HG03520 (cell line): ENCODE results near the gene TEAD4.

Experiments
- ATAC-seq: cut with Tn5 transposase; IDR thresholded peaks from one replicate; pipeline ENCODE4 v1.9.1; 2021; ENCODE audit warnings: mild to moderate bottlenecking, moderate library complexity; ENCODE audit not compliant: unreplicated experiment

TEAD4 gene

DNA sequence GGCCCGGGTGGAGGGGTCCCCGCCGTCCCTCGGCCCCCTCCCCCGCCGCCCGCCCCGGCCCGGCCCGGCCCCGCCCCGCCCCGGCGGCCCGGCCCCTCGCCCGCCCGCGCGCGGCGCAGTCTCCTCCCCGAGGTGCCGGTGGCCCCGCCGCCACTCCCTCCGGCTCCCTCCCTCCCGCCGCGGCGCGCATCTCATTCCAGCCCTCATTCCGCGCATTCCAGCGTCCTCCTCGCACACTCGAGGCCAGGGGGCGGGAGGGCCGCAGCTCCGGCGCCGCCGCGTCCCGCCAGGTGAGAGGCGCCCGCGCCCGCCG lies at the start of gene TEAD4:
Gene TEAD4, plus strand, starts transcription at position 206 of the 313 bp plus-strand sequence.
- ATAC-seq, result no peak

DNA sequence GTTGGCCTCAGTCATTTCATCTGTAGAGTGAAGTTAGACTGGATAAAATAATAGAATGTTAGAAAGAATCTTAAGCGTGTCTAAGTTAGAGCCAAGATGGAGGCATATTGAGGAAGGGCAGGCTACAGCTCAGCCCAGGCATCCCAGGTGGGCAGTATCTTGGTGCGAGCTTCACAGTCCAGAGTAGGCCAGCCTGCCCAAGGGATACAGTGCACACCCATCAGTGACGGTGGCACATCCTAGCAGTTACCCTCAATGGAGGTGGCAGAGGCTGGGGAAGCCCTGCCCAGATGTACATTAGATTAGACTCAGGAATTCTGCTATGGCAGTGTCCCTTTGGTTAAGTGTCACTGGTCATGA lies 47.0 kb upstream of the TEAD4 start:
- no peak for ATAC-seq

DNA sequence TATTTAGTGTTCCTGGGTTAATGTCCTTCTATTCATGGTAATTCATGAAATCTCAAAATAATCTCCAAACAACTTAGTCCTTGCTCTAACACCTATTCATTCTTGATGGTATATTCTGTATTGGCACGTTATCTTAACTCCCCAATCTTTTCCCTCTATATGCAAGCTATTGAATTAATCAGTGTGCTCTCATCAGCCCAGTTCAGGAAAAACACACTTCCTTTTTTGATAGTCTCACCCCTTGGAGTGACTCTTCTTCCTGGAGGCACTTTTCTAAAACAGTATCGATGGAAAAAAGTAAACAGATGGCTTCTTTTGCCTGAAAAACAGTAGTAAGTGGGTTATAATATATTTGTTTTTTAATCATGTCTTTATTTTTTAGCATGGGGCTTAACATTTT lies 39.9 kb upstream of the TEAD4 start:
- ATAC-seq, result no peak

DNA sequence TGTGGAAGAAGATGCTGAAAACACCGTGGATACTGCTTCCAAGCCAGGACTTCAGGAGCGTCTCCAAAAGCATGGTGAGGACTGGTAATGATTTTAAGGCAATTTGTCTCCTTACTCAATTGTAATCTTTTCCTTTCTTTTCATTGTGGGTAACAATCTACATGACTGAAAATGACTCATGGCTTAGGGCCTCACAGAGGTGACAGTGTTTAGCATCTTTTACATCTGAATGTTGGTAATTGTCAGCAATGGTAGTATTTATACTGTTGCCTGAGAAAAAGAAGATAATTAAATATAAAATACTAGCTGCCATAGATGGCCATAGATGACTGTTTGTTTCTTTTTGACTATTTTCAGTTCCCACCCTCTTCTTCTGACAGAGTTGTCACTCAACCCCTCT lies 36.9 kb upstream of the TEAD4 start:
- no peak for ATAC-seq

DNA sequence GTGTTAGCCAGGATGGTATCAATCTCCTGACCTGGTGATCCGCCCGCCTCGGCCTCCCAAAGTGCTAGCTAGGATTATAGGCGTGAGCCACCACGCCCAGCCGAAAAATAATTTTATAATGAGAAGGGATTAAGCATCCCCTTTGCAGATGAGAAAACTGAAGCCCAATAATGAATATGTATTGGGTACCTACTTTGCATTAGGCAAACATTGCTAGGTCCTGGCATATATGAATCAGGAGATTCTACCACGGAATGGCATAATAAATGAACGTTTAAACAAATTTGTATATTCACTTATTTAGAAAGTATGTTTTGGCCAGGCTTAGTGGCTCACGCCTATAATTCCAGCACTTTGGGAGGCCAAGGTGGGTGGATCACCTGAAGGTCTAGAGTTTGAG lies 36.1 kb upstream of the TEAD4 start:
- ATAC-seq, result no peak

DNA sequence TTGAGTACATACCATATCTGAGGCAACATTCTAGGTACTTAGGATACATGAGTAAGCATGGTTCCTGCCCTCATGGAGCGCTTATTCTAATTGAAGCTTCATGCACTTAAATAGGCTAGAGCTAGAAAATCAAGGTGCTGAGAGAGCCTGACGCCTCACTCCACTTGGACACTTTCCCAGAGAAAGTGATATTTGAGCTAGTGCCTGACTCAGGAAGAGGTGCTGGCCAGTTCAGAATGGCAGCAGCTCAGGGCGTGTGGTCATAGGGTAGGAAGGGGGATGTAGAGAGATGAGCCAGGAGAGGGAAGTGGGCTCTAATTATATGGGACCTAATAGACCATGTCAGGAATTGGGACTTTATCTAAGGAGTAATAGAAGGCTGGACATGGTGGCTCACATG lies 35.2 kb upstream of the TEAD4 start:
- ATAC-seq, result no peak

DNA sequence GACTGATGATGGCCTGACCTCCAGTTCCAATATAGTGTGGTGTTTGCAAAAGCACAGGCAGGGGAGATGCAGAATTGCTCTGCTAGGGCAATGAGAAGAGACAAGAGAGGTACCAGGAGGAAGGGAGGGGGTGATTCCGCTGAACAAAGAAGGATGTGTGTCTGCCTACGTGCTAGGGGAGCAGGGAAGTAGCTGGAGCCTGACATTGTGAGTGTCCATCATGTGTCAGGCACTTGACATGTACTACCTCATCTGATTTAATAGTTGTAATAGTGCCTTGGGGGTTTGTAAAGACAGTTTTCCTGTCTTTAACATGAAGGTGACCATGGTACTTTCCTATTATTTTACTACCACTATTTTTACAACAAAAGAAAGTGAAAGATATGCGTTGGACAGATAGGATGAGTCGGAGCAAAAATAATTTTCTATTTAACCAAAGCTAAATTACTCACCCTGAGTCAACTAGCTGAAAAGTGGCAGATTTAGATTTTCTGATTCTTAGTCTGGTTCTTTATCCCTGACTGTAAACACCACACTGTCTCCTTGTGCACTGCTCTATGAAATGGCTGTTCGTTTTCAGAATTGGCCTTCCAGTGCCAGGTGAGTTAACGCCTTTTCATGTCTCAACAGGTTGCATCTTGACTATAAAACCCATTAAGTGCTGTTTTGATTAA lies 33.7 kb upstream of the TEAD4 start:
- no peak for ATAC-seq

DNA sequence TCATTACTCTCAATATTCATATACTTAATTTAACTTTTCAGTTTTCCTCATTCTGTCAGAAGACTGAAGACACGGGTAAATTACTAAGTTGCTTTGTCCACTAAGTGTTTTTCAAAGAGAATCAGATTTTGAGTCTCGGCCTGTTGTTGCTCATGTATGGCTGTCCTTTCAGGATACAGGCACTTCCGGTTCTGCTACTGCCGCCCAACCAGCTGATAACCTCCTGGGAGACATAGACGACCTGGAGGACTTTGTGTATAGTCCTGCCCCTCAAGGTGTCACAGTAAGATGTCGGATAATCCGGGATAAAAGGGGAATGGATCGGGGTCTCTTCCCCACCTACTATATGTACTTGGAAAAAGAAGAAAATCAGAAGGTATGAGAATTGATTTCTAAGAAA lies 28.3 kb upstream of the TEAD4 start:
- no peak for ATAC-seq

DNA sequence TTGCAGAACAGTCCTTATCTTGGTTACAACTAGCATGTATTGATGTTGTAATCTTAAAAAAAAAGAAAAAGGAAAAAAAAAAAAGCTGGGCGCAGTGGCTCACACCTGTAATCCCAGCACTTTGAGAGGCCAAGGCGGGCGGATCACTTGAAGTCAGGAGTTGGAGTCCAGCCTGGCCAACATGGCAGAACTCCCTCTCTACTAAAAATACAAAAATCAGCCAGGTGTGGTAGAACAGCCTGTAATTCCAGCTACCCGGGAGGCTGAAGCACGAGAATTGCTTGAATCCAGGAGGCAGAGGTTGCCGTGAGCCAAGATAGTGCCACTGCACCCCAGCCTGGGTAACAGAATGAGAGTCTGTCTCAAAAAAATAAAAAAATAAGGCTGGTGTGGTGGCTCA lies 25.6 kb upstream of the TEAD4 start:
- ATAC-seq, result no peak

DNA sequence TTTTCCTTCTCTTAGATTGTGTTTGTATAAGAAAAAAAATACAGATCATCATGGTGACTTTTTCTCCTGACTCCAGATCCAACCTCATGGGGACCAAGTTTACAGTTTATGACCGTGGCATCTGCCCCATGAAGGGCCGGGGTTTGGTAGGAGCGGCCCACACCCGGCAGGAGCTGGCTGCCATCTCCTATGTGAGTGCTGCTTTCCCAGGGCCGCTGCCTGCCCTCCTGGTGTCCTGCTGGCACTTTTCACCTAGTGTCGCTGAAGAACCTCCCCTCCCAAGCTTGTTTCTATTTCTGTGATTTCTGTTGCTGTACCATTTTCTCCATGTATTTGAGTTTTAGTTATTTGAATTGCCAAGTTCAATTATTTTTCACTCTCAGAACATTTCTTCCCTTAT lies 24.8 kb upstream of the TEAD4 start:
- ATAC-seq, result no peak

DNA sequence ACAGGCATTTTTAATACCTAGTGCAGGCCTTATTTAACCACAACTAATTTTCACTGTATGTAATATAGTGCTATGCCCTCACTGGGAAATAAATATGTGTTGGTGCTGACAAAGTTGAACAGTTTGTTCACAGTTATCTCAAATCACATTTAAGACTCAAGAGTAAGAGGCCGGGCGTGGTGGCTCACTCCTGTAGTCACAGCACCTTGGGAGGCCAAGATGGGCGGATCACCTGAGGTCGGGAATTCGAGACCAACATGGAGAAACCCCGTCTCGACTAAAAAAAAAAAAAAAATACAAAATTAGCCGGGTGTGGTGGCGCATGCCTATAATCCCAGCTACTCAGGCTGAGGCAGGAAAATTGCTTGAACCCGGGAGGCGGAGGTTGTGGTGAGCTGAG lies 22.9 kb upstream of the TEAD4 start:
- no peak for ATAC-seq

DNA sequence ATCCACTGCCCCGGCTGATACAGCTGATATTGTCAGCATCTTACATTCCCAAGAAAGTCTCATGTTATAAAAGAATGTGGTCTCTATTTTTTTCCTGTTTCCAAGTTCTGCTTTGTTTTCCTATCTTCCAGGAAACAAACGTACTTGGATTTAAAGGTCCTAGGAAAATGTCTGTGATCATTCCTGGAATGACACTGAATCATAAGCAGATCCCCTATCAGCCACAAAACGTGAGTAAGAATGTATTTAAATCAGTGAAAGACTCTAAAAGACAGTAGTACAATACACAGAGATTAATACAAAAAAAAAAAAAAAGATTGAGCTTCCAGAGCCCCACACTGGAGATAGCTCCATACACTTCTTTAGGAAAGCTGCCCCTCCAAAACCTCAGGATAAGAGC lies 21.7 kb upstream of the TEAD4 start:
- no peak for ATAC-seq

DNA sequence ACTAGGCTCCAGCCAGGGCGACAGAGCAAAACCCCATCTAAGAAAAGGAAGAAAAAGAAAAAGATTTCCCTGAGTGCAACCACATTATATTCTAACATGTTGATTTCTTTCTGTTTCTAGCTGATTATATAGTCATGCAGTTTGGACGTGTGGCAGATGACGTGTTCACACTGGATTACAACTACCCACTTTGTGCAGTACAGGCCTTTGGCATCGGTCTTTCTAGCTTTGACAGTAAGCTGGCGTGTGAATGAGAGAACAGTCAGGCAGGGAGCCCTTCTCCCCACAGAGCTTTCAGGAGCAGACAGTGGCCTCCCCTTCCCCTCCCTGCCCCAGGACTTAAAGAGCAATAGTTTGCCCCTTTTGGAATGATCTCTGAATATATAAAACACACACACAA lies 20.0 kb upstream of the TEAD4 start:
- no peak for ATAC-seq

DNA sequence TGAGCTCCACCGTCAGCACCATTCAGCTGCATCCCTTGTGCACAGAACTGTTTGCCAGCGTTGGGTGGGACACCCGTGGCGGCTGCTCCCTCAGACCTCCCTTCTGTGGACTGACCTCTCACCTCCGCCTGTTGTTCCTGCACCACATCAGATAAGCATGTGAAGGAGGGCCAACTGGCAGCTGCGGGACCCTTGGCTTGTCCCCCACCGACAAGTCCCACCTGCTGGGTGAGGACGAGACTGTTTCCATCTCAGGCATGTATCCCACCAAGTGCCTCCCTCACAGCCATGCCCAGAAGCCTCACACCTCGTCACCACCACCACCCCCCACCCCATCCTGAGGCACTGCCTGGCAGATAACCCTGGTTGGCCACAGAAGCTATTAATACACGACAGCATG lies 18.6 kb upstream of the TEAD4 start:
- ATAC-seq, result no peak

DNA sequence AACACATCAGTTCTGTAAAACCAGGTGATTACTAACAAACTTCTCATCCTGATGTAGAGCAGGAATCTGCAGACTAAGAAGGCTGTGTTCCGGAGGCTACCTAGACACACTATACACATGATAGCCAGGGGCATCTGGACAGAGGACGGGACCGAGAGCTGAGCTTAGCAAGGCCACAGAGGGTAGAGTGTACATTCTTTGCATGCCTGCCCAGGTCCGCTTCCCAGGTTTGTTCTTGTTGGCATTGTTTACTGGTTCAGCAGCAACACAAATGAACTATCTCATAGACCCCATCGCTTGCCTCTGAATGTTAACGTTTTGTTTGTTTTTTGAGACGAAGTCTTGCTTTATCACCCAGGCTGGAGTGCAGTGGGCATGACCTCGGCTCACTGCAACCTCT lies 17.7 kb upstream of the TEAD4 start:
- no peak for ATAC-seq

DNA sequence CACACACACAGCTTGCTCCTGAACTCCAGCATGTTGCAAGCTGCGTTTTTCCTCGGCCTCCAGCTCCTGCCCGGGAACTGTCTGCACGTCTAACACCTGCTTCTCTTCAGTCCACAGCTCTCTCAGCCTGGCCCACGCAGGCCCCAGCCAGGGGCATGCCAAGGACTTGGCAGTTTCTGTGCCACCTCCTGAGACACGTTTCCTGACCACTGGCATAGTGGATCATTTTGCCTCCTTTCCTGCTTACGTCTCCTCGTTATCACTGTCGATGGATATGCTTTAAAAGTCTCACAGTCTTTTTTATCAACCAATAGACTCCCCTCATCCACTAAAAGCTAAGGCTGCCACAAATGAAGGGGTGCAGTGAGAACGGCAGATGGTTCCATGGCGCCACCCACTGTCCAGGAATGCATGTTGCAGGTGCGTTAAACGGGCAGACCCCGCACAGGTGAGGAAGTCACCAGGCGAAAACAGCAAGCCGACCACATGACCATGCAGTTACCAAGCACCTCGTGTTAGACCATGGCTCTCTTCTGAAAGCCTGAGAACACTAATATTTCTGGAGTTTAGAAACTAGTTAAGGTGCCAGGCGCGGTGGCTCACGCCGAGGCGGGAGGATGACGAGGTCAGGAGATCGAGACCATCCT lies 14.7 kb upstream of the TEAD4 start:
- no peak for ATAC-seq

DNA sequence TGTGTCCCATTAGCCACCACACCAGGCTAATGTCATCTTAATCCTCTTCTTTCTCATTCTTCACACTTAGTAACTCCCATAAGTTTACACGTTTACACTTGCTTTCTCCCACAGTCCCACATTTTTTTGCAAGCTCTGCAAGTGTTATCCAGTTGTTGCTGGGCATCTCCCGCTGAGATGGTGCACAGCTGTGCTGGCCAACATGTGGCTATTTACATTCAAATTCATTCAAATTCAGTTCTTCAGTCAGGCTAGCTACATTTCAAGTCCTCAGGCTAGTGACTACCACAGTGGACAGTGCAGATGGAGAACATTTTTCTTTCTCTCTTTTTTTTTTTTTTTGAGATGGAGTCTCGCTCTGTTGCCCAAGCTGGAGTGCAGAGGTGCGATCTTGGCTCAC lies 9.8 kb upstream of the TEAD4 start:
- ATAC-seq, result no peak

DNA sequence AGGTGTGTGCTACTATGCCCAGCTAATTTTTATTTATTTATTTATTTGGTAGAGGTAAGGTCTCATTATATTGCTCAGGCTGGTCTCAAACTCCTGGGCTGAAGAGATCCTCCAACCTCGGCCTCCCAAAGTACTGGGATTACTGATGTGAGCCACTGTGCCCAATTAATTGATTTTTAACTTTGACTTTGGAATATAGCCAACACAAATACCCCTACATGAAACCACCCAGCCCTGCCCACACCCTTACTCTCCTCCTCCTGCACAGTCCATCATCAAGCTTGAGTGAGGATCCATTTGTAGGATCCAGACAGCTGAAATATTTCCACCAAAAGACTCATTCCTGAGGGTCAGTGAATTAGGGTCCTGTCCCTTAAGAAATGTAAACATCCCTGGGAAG lies 3.3 kb upstream of the TEAD4 start:
- no peak for ATAC-seq

DNA sequence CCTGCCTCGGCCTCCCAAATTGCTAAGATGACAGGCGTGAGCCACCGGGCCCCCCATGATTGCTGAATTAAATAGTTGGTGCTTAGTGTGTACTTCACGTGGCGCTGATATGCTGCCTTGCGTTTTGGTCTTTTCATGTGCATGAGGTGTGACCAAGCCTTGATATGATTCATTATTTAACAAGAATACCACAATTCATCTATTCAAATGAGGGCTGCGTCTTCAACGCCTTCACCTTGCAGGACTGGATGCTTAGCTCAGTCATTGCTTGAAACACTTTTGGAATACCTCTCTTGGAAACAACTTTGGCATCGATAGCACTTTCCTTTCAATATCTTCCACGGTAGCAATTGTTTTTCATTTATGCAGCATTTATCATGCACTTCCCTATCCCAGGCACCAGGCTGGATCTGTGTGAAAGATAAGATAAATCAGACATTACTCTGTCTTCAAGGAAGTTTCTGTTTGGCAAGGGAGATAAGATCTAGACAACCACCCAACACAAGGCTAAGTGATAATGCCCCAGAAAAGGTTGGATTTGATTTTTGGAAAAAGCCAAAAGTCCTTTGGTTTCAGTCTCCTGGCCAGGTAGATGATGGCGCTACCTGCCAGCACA lies 1.3 kb upstream of the TEAD4 start:
- ATAC-seq, result no peak

DNA sequence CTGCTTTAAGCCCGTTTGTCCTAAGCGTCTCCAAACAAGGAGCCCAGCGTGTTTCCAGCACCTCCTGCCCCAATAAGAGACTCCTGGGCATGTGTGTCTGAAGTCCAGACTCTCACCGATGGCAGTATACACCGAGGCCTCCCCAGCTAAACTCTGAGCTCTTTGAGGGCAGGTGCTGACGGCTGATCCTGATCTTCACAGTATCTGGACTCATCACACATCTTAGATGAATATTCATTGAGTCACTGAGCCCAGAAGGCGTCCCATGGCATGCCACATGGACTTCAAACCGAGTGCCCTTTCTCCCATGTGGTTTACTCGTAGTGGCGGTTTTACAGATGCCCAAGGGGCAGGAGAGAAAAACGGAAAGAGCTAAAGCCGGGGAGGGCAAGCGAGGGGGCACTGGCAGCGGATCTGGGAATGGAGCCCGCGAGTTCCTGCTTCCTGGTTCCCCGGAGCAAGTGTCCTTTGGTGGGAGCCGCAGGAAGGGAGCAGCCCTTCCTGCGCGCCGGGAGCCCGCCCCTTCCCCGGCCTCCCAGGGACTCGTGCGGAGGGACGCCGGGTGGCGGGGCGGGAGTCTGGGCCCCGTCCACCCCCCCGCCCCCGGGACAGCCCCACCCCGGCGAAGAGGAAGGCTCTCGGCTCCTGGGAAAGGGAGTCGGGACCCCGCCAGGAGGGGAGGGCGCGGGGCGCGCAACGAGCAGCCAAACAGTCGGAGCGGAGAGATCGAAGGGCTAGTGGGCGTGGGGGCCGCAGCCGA lies 585 bp upstream of the TEAD4 start:
- no peak for ATAC-seq

DNA sequence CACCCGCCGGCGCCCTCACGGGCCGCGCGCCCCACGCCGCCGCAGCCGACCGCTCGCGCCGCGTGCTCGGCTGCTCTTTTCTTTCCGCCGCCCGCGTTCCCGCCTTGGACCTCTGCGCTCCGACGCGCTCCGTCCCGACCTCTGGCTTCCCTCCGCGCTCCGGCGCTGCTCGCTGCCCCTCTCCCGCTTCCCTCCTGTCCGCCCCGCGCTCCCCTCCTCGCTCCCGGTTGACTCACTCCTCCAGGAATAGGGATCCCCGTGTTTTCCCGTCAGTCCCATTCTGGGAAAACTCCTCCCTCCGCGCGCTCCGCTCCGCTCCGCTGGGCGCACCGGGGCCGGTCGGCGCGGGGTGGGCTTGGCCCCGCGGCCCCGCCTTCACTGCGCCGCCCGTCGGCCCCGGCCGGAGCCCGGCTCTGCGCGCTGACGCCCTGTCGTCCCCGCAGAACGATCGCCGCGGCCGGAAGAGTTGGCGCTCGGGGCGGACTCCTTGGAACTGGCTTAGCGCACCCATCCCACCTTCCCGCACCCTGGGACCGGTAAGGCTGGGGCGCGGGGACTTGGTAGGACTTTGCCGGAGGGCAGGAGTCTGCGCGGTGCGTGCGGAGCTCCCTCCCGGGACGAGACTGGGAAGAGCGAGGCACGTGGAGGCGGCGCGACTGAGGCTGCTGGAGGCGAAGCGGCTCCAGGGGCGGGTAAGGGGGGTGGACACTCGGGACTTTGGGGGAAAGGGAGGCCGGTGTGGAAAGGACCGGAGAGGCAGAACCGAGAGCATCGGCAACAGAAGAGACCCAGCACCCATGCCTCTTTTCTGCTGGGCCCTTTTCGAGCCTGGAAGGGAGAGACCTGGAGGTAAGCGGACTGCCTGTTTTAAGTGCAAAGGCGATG lies 550 bp downstream of the TEAD4 start:
- no peak for ATAC-seq
